ENCODE data around the gene TMEM259.

TMEM259 gene

GRCh38 chr19:1009041-1009980 is 11.6 kb downstream of the TMEM259 start:
- TF ChIP-seq GATA2 (IDR thresholded peaks at IDR 0.05; ENCODE audit: low read depth, low read length) (no peak), GATA3 (IDR thresholded peaks at IDR 0.05; ENCODE audit: low read depth, low read length) (no peak)

DNA sequence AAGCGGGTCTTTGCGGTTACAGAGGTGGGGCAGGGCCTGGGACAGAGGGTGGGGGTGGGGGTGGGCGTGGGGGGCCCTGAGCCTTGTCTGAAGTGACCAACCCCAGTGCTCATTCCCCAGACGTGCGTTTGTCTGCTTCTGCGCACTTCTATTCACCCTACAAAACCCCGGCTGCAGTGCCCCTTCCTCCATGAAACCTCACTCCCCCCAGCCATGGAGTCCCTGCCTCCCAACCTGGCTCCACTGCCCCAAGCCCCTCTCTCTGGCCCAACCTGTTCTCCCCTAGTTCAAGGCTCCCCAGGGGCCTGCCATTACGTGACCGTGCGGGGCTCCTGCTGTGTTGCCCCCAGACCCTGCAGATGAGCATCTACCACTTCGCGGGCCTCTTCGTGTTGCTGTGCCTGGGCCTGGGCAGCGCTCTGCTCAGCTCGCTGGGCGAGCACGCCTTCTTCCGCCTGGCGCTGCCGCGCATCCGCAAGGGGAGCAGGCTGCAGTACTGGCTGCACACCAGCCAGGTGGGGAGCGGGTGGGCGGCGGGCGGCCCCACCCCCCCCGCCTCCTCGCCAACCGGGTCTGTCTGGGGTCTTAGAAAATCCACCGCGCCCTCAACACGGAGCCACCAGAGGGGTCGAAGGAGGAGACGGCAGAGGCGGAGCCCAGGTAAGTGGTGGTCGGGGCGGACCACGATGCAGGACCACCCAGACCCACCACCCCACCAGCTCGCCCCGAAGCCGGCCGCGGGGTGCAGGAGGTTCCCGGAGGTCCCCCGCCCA is 12.5 kb downstream of the TMEM259 start:
- no peak for TF ChIP-seq GATA2 (IDR thresholded peaks at IDR 0.05; ENCODE audit: low read depth, low read length)
- TF ChIP-seq GATA3 (IDR thresholded peaks at IDR 0.05; ENCODE audit: low read depth, low read length): no peak

DNA sequence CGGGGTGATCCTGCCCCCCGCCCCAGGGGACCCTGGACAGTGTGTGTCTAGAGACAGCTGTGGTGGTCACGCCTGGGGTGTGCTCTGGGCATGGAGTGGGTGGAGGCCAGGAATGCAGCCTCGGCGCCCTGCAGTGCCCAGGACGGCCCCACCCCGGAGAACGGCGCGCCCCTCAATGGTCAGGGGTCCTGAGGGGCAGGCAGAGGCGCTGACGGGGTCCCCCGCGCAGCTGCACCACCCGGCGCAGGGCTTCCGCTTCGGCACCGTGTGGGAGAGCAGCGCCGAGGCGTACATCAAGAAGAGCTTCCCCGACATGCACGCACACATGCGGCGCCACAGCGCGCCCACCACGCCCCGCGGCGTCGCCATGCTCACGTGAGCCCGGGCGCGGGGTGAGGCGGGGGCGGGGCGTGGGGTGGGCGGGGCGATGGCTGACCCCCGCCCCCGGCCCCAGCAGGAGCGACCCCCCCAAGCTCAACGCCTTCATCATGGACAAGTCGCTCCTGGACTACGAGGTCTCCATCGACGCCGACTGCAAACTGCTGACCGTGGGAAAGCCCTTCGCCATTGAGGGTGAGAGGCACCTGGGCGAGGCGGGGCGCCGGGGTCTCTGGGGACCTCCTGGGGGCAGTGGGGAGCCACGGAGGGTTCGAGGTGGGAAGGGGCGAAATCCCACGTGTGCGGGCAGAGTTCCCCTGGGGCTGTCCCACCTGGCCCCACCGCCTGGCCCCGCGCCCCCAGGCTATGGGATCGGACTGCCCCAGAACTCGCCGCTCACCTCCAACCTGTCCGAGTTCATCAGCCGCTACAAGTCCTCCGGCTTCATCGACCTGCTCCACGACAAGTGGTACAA is 13.3 kb downstream of the TMEM259 start:
- TF ChIP-seq GATA3 (IDR thresholded peaks at IDR 0.05; ENCODE audit: low read depth, low read length): no peak
- TF ChIP-seq GATA2 (IDR thresholded peaks at IDR 0.05; ENCODE audit: low read depth, low read length): no peak

- no peak for TF ChIP-seq GATA2 (IDR thresholded peaks at IDR 0.05; ENCODE audit: low read depth, low read length)
- TF ChIP-seq GATA3 (IDR thresholded peaks at IDR 0.05; ENCODE audit: low read depth, low read length): no peak
Measured at GRCh38 chr19:1006711-1007398, 14.1 kb downstream of the TMEM259 start.

DNA sequence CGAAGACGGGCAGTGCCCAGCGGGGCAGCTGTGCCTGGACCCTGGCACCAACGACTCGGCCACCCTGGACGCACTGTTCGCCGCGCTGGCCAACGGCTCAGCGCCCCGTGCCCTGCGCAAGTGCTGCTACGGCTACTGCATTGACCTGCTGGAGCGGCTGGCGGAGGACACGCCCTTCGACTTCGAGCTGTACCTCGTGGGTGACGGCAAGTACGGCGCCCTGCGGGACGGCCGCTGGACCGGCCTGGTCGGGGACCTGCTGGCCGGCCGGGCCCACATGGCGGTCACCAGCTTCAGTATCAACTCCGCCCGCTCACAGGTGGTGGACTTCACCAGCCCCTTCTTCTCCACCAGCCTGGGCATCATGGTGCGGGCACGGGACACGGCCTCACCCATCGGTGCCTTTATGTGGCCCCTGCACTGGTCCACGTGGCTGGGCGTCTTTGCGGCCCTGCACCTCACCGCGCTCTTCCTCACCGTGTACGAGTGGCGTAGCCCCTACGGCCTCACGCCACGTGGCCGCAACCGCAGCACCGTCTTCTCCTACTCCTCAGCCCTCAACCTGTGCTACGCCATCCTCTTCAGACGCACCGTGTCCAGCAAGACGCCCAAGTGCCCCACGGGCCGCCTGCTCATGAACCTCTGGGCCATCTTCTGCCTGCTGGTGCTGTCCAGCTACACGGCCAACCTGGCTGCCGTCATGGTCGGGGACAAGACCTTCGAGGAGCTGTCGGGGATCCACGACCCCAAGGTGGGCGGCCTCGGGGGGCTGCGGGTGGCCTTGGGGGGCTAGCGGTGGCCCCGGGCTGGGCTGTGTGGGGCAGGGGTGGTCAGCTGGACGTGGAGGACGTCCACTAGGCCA is 15.9 kb downstream of the TMEM259 start:
- TF ChIP-seq GATA2 (IDR thresholded peaks at IDR 0.05; ENCODE audit: low read depth, low read length) (no peak), GATA3 (IDR thresholded peaks at IDR 0.05; ENCODE audit: low read depth, low read length) (no peak)

- TF ChIP-seq GATA3 (IDR thresholded peaks at IDR 0.05; ENCODE audit: low read depth, low read length): no peak
- TF ChIP-seq GATA2 (IDR thresholded peaks at IDR 0.05; ENCODE audit: low read depth, low read length): no peak
Measured at GRCh38 chr19:1004204-1004802, 16.6 kb downstream of the TMEM259 start.

DNA sequence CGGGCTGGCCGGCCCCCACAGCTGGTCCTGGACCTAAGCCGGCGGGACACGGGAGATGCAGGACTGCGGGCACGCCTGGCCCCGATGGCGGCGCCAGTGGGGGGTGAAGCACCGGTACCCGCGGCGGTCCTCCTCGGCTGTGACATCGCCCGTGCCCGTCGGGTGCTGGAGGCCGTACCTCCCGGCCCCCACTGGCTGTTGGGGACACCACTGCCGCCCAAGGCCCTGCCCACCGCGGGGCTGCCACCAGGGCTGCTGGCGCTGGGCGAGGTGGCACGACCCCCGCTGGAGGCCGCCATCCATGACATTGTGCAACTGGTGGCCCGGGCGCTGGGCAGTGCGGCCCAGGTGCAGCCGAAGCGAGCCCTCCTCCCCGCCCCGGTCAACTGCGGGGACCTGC is 17.6 kb downstream of the TMEM259 start:
- no peak for TF ChIP-seq GATA3 (IDR thresholded peaks at IDR 0.05; ENCODE audit: low read depth, low read length)
- TF ChIP-seq GATA2 (IDR thresholded peaks at IDR 0.05; ENCODE audit: low read depth, low read length): no peak

GRCh38 chr19:1002600-1002999 is 18.3 kb downstream of the TMEM259 start:
- TF ChIP-seq GATA3 (IDR thresholded peaks at IDR 0.05; ENCODE audit: low read depth, low read length): no peak
- no peak for TF ChIP-seq GATA2 (IDR thresholded peaks at IDR 0.05; ENCODE audit: low read depth, low read length)

DNA sequence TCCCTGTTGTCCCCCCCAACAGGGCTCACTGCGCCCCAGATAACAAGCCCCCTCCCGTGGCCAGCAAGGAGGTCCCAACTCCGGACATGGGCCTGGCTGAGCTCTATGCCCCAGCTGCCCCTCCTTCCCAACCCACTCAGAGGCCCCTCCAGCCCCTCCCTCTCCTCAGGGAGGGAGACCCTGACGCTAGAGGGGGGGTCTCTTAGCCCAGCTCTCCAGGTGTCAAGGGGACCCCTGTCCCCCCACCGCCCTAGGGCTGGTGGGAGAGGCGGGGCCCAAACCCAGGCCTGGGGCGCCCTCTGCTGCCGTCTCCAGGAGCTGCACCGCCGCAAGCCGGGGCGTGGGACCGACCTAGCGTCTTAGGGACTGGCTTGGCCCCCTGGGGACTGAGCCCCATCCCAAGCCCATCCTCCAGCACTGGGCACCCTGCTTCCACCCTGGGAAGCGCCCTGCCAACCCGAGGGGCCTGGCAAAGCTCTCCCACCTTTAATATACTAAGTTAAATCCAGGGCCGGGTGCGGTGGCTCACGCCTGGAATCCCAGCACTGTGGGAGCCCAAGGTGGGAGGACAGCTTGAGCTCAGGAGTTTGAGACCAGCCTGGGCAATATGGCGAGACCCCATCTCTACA is 19.3 kb downstream of the TMEM259 start:
- TF ChIP-seq GATA2 (IDR thresholded peaks at IDR 0.05; ENCODE audit: low read depth, low read length) (no peak), GATA3 (IDR thresholded peaks at IDR 0.05; ENCODE audit: low read depth, low read length) (no peak)

GRCh38 chr19:1000591-1001537 is 20.1 kb downstream of the TMEM259 start:
- no peak for TF ChIP-seq GATA3 (IDR thresholded peaks at IDR 0.05; ENCODE audit: low read depth, low read length)
- no peak for TF ChIP-seq GATA2 (IDR thresholded peaks at IDR 0.05; ENCODE audit: low read depth, low read length)

DNA sequence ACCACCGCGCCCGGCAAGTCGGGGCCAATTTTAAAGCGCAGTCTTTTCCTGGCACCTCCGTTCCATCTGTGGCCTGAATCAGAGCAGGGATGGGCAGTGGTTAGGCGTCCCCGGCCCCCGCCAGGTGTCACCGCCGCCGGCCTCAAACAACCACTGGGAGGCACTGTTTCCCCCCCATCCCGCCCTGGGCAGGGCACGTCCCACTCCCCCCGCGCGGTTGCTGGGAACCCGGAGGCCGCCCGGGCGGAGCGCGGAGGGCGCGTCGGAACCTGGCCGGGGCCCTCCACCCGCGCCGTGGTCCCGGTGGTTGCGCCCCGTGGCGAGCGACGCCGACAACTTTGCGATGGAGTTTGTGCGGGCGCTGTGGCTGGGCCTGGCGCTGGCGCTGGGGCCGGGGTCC is 20.8 kb downstream of the TMEM259 start, which contains the start of gene GRIN3B:
GRIN3B (plus strand) TSS at position 325 of the 400 bp plus-strand sequence; CDS start at position 344, 19 bp downstream.
- TF ChIP-seq GATA2 (IDR thresholded peaks at IDR 0.05; ENCODE audit: low read depth, low read length) (no peak), GATA3 (IDR thresholded peaks at IDR 0.05; ENCODE audit: low read depth, low read length) (no peak)
